Astrocyte (in vitro differentiated cells and primary cell): ENCODE results near the gene TMEM97. TPM values are rescaled to one million over a fixed set of nuclear protein-coding genes. Genes with fewer than 3 reads are reported as not detected.

ENCODE experiments used
- DNase-seq: peaks from one replicate; pipeline ENCODE4 v3.0.0-alpha.2; 2010; ENCODE audit warnings: low read depth
- FAIRE-seq: peaks from 2 replicates; lab custom pipeline; 2011; peaks lifted over from hg19 to GRCh38; lab: Jason Lieb, UNC
- H2AFZ ChIP-seq: 2 replicates; pipeline ENCODE4 v1.6.0; 2012; ENCODE audit warnings: low read depth, low read length, inconsistent platforms
- H3K27ac ChIP-seq: 2 replicates; pipeline ENCODE4 v1.5.1; 2011; ENCODE audit warnings: low read depth, low read length, inconsistent platforms
- H3K27me3 ChIP-seq: 2 replicates; pipeline ENCODE4 v1.6.0; 2011; ENCODE audit warnings: low read length, inconsistent platforms; ENCODE audit not compliant: insufficient read depth
- H3K36me3 ChIP-seq: 2 replicates; pipeline ENCODE4 v1.5.1; 2011; ENCODE audit warnings: low read length, inconsistent platforms; ENCODE audit not compliant: insufficient read depth
- H3K4me1 ChIP-seq: 2 replicates; pipeline ENCODE4 v1.5.1; 2011; ENCODE audit warnings: low read length, inconsistent platforms; ENCODE audit not compliant: insufficient read depth
- H3K4me2 ChIP-seq: 2 replicates; pipeline ENCODE4 v1.6.0; 2012; ENCODE audit warnings: low read length, inconsistent platforms
- H3K4me3 ChIP-seq: 2 replicates; pipeline ENCODE4 v1.5.1; 2011; ENCODE audit warnings: low read depth, mild to moderate bottlenecking, low read length, inconsistent platforms; ENCODE audit not compliant: insufficient read depth
- H3K79me2 ChIP-seq: 2 replicates; pipeline ENCODE4 v1.6.0; 2012; ENCODE audit warnings: mild to moderate bottlenecking, low read length, inconsistent platforms; ENCODE audit not compliant: insufficient read depth
- H3K9ac ChIP-seq: 2 replicates; pipeline ENCODE4 v1.6.0; 2012; ENCODE audit warnings: mild to moderate bottlenecking, low read length, inconsistent platforms
- H3K9me3 ChIP-seq: 2 replicates; pipeline ENCODE4 v1.5.1; 2012; ENCODE audit warnings: low read depth, mild to moderate bottlenecking, low read length, inconsistent platforms; ENCODE audit not compliant: insufficient read depth
- H4K20me1 ChIP-seq: 2 replicates; pipeline ENCODE4 v1.6.0; 2012; ENCODE audit warnings: low read length, inconsistent platforms; ENCODE audit not compliant: insufficient read depth
- H3K27ac Mint-ChIP-seq: one replicate; pipeline ENCODE4 v1.8.0; 2021; ENCODE audit warnings: mild to moderate bottlenecking, mixed read lengths; ENCODE audit not compliant: unreplicated experiment
- H3K27me3 Mint-ChIP-seq: one replicate; pipeline ENCODE4 v1.8.0; 2021; ENCODE audit warnings: low read depth, mixed read lengths; ENCODE audit not compliant: unreplicated experiment
- H3K36me3 Mint-ChIP-seq: one replicate; pipeline ENCODE4 v1.8.0; 2021; ENCODE audit warnings: low read depth, mixed read lengths; ENCODE audit not compliant: unreplicated experiment
- H3K4me1 Mint-ChIP-seq: one replicate; pipeline ENCODE4 v1.8.0; 2021; ENCODE audit warnings: low read depth, mixed read lengths; ENCODE audit not compliant: unreplicated experiment
- H3K4me3 Mint-ChIP-seq: one replicate; pipeline ENCODE4 v1.8.0; 2021; ENCODE audit warnings: mild to moderate bottlenecking, moderate library complexity, mixed read lengths; ENCODE audit not compliant: unreplicated experiment
- H3K9me3 Mint-ChIP-seq: one replicate; pipeline ENCODE4 v1.8.0; 2021; ENCODE audit warnings: mild to moderate bottlenecking, mixed read lengths; ENCODE audit not compliant: unreplicated experiment
- EZH2 ChIP-seq: IDR thresholded peaks from 2 replicates; pipeline ENCODE4 v1.6.1; 2012; ENCODE audit warnings: mild to moderate bottlenecking, low read length, inconsistent platforms; ENCODE audit not compliant: insufficient read depth
- total RNA-seq: library from RNA; stranded (reverse); gene quantifications from 2 replicates; pipeline ENCODE4 v1.2.1, GENCODE V29; 2021
- TF ChIP-seq, protein P1 (sequence below): IDR thresholded peaks from 2 replicates; pipeline ENCODE4 v1.5.1; 2011; ENCODE audit warnings: low read depth, mild to moderate bottlenecking, inconsistent platforms, low read length, moderate library complexity; ENCODE audit not compliant: insufficient read depth

Gene TMEM97
- total RNA-seq, 1 donor from 2014 or later = 20.4 TPM

DNA sequence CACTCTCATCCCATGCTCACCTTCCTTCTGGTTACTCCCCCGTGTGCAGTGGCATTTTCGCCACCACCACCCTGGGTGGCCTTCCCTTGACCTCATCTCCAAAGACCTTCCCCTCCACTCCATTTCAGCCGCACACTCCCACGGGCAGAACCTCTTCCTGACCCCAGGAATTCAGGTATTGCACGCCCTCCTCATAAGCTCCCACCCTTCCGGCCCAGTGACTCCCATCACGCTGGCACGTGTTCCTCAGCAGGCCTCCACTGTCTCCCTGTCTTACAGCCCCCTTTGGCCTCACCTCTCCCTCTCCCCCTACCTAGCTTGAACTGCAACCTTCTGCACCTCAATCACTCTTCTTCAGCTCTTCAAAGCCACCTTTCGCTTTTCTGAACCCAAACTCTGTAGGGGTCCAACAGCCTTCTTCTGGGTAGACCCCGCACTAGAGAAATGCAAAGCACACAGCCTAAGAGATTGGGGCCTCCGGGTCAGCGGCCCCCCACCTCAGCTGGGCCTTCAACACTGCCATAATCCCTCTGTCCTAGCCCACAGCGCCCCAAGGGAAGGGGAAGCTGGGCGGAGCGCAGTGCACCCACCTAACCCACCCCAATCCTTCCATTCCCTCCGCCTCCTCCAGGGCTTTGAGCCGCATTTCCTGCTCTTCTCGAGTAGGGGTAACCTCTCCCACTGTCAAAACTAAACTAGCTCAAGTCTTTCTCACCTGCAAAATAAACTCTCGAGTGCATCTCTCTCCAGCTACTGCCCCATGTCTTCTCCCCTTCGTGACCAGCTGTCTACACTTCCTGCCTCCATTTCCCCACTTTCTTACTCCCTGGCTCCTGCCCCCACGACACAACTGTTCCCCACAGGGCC lies 1.7 kb upstream of the TMEM97 start:
- Mint-ChIP-seq H3K27ac (peak overlapping the region; percentile 45), H3K36me3 (no peaks in the 10 kb centered on the region), H3K4me1 (peaks cover 6% of the 10 kb centered on the region), H3K4me3 (peak overlapping the region; percentile 94), H3K9me3 (no peaks in the 10 kb centered on the region), H3K27me3 (peaks cover 19% of the 10 kb centered on the region)
- H3K27me3 ChIP-seq = peaks cover 8% of the 10 kb centered on the region
- DNase-seq (no peak), FAIRE-seq (no peak)
- H3K4me3 ChIP-seq = no peak overlapping the region
- H3K9me3 ChIP-seq = no peaks in the 10 kb centered on the region
- peak overlapping the region; percentile 89 for H2AFZ ChIP-seq
- peaks cover 17% of the 10 kb centered on the region for H3K4me1 ChIP-seq
- H3K79me2 ChIP-seq = peaks cover 25% of the 10 kb centered on the region
- H3K9ac ChIP-seq = no peak overlapping the region
- H4K20me1 ChIP-seq = no peaks in the 10 kb centered on the region
- H3K4me2 ChIP-seq = peak overlapping the region; percentile 89
- no peak overlapping the region for H3K27ac ChIP-seq
- TF ChIP-seq EZH2 = no peak
- TF ChIP-seq, protein P1, sequence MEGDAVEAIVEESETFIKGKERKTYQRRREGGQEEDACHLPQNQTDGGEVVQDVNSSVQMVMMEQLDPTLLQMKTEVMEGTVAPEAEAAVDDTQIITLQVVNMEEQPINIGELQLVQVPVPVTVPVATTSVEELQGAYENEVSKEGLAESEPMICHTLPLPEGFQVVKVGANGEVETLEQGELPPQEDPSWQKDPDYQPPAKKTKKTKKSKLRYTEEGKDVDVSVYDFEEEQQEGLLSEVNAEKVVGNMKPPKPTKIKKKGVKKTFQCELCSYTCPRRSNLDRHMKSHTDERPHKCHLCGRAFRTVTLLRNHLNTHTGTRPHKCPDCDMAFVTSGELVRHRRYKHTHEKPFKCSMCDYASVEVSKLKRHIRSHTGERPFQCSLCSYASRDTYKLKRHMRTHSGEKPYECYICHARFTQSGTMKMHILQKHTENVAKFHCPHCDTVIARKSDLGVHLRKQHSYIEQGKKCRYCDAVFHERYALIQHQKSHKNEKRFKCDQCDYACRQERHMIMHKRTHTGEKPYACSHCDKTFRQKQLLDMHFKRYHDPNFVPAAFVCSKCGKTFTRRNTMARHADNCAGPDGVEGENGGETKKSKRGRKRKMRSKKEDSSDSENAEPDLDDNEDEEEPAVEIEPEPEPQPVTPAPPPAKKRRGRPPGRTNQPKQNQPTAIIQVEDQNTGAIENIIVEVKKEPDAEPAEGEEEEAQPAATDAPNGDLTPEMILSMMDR = no peak
- no peaks in the 10 kb centered on the region for H3K36me3 ChIP-seq

DNA sequence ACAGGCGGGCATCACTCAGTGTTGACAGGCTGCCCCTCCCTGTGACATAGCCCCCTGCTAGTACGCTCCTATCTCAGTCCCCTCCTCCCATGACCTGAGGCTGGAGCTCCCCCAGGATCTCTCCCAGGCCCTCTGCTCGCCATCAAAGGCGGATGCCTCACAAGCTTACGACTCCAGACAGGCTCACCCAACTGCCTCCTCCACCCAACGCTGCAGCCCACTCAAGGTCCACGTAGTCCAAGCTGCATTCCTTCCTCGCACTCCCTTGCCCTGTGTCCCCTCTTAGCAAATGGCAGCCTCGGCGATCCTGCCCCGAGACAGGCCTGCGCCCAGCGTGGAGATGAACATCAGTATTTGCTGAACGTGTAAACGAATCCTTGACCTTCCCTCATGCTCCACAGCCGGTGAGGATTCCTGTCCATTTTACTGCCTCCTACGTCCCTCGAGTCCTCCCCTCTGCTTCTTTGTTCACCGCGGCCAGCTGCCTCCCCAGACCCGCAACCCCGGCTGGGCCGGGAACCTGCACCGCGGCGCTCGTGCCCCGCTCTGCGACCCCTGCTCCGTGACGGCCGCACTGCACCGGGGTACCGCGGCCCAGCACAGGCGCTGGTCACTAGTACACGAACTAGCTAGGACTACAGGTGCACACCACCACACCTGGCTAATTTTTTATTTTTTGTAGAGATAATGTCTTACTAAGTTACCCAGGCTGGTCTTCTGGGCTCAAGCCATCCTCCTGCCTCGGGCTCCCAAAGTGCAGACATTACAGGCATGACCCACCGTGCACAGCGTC lies 838 bp upstream of the TMEM97 start:
- H3K4me3 Mint-ChIP-seq = peak overlapping the region; percentile 94
- TF ChIP-seq, protein P1 = no peak
- no peak for TF ChIP-seq EZH2
- H2AFZ ChIP-seq = peak overlapping the region; percentile 89
- H3K79me2 ChIP-seq = peaks cover 34% of the 10 kb centered on the region
- H3K9ac ChIP-seq = peak overlapping the region; percentile 14
- H3K27ac ChIP-seq = no peak overlapping the region
- peak overlapping the region; percentile 78 for H3K4me3 ChIP-seq
- H4K20me1 ChIP-seq = no peaks in the 10 kb centered on the region
- no peaks in the 10 kb centered on the region for H3K9me3 Mint-ChIP-seq
- DNase-seq (no peak), FAIRE-seq (no peak)
- H3K27ac Mint-ChIP-seq = peak overlapping the region; percentile 64
- peaks cover 5% of the 10 kb centered on the region for H3K27me3 ChIP-seq
- no peaks in the 10 kb centered on the region for H3K36me3 ChIP-seq
- no peaks in the 10 kb centered on the region for H3K9me3 ChIP-seq
- H3K36me3 Mint-ChIP-seq = no peaks in the 10 kb centered on the region
- peak overlapping the region; percentile 89 for H3K4me2 ChIP-seq
- H3K27me3 Mint-ChIP-seq = peaks cover 19% of the 10 kb centered on the region
- peaks cover 17% of the 10 kb centered on the region for H3K4me1 ChIP-seq
- H3K4me1 Mint-ChIP-seq = peaks cover 6% of the 10 kb centered on the region
